GM23338 (cell line): ENCODE results near the gene PKD2L1.

Experiments
- CREB1 ChIP-seq: fragments of 250-450 bp; sonication (Bioruptor Pico); IDR thresholded peaks from 2 replicates; pipeline ENCODE4 v1.5.0; 2020; ENCODE audit warnings: low read depth, mild to moderate bottlenecking, moderate library complexity
- EZH2 ChIP-seq: fragments of 200-600 bp; sonication (generic); IDR thresholded peaks from one replicate; pipeline ENCODE4 v1.8.0; 2017; ENCODE audit warnings: antibody characterized with exemption, mild to moderate bottlenecking, low read depth; ENCODE audit not compliant: unreplicated experiment
- EZH2phosphoT487 ChIP-seq: fragments of 200-600 bp; sonication (generic); IDR thresholded peaks from one replicate; pipeline ENCODE4 v1.8.1; 2018; ENCODE audit warnings: antibody characterized with exemption; ENCODE audit not compliant: unreplicated experiment
- JUNB ChIP-seq: IDR thresholded peaks from one replicate; pipeline ENCODE4 v1.6.1; 2016; ENCODE audit warnings: antibody characterized with exemption; ENCODE audit not compliant: unreplicated experiment
- POLR2AphosphoS5 ChIP-seq: IDR thresholded peaks from 2 replicates; pipeline ENCODE4 v1.6.1; 2016; ENCODE audit warnings: antibody characterized with exemption, low read depth
- REST ChIP-seq: IDR thresholded peaks from one replicate; pipeline ENCODE4 v1.6.1; 2018; ENCODE audit warnings: antibody characterized with exemption; ENCODE audit not compliant: unreplicated experiment
- STAT1 ChIP-seq: IDR thresholded peaks from one replicate; pipeline ENCODE4 v1.6.1; 2016; ENCODE audit warnings: antibody characterized with exemption; ENCODE audit not compliant: unreplicated experiment
- TF ChIP-seq, protein P1 (sequence below), 2 experiments: fragments of 200-600 bp in 1 of 2; sonication (generic) in 1 of 2; conservative IDR thresholded peaks; 2 replicates each; pipeline versions ENCODE4 v1.5.1 to v1.6.1; 2016 to 2017; ENCODE audit warnings: antibody characterized with exemption in 2 of 2, low read depth in 2 of 2, mild to moderate bottlenecking in 2 of 2, moderate library complexity in 1 of 2

DNA sequence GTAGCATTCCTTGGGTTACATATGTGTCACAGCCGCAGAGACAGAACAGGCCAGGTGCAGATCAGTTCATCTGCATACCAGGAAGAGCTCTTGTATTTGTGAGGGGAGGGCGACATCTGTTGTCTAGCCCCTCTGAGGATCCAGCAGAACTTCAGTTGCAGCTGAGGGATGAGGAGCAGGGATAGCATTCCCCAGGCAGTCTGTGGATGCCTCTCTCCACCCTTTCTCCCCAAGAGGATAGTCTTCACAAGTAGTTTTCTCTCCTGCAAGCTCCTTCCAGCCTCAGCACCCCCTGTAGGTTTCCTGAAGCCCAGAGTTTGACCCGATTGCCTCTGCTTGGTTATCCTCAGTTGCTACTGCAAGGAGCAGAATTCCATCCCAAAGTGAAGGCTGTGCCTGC, 19.6 kb upstream of the PKD2L1 start:
- no peak for TF ChIP-seq POLR2AphosphoS5
- TF ChIP-seq, protein P1, sequence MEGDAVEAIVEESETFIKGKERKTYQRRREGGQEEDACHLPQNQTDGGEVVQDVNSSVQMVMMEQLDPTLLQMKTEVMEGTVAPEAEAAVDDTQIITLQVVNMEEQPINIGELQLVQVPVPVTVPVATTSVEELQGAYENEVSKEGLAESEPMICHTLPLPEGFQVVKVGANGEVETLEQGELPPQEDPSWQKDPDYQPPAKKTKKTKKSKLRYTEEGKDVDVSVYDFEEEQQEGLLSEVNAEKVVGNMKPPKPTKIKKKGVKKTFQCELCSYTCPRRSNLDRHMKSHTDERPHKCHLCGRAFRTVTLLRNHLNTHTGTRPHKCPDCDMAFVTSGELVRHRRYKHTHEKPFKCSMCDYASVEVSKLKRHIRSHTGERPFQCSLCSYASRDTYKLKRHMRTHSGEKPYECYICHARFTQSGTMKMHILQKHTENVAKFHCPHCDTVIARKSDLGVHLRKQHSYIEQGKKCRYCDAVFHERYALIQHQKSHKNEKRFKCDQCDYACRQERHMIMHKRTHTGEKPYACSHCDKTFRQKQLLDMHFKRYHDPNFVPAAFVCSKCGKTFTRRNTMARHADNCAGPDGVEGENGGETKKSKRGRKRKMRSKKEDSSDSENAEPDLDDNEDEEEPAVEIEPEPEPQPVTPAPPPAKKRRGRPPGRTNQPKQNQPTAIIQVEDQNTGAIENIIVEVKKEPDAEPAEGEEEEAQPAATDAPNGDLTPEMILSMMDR (conservative IDR thresholded peaks at IDR 0.05; ENCODE audit: low read depth in 2 of 2), result no peak
- no peak for TF ChIP-seq EZH2
- no peak for TF ChIP-seq CREB1 (CRISPR knock-in tag)
- no peak for TF ChIP-seq STAT1
- no peak for TF ChIP-seq JUNB
- TF ChIP-seq REST, result no peak
- no peak for TF ChIP-seq EZH2phosphoT487
